Measurements from ENCODE around the gene PCK1.

- TF ChIP-seq, protein P1, sequence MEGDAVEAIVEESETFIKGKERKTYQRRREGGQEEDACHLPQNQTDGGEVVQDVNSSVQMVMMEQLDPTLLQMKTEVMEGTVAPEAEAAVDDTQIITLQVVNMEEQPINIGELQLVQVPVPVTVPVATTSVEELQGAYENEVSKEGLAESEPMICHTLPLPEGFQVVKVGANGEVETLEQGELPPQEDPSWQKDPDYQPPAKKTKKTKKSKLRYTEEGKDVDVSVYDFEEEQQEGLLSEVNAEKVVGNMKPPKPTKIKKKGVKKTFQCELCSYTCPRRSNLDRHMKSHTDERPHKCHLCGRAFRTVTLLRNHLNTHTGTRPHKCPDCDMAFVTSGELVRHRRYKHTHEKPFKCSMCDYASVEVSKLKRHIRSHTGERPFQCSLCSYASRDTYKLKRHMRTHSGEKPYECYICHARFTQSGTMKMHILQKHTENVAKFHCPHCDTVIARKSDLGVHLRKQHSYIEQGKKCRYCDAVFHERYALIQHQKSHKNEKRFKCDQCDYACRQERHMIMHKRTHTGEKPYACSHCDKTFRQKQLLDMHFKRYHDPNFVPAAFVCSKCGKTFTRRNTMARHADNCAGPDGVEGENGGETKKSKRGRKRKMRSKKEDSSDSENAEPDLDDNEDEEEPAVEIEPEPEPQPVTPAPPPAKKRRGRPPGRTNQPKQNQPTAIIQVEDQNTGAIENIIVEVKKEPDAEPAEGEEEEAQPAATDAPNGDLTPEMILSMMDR (IDR thresholded peaks at IDR 0.05; ENCODE audit: low read depth, low read length, poor library complexity, severe bottlenecking): no peak
- no peak for TF ChIP-seq EZH2phosphoT487 (IDR thresholded peaks at IDR 0.05; ENCODE audit: borderline replicate concordance, low read length)
These were observed 12.5 kb upstream of the PCK1 start for GRCh38 chr20:57548177-57549058.

All from DOHH2 (cell line).